Fibroblast of upper back skin (primary cell): Measurements from ENCODE around the gene INPP4B.

Experiments
- DNase-seq: peaks from one replicate; pipeline ENCODE4 v3.0.0-alpha.2; 2013

Gene INPP4B

GRCh38 chr4:142846108-142846728 is at the start of gene INPP4B:
INPP4B (minus strand) TSS chr4:142846301.
- peak; percentile 55 for DNase-seq

- DNase-seq, result no peak
Observed at GRCh38 chr4:142893012-142893411, 46.9 kb upstream of the INPP4B start.

GRCh38 chr4:142886566-142886965 is 40.5 kb upstream of the INPP4B start:
- DNase-seq, result no peak

GRCh38 chr4:142883040-142883832 is 37.1 kb upstream of the INPP4B start:
- peak; percentile 10 for DNase-seq

GRCh38 chr4:142882159-142882558 is 36.1 kb upstream of the INPP4B start:
- DNase-seq, result no peak

GRCh38 chr4:142881331-142881730 is 35.2 kb upstream of the INPP4B start:
- DNase-seq, result no peak

- DNase-seq, result no peak
Observed at GRCh38 chr4:142875117-142875516, 29.0 kb upstream of the INPP4B start.

- DNase-seq, result no peak
Observed at GRCh38 chr4:142874684-142875083, 28.6 kb upstream of the INPP4B start.

- DNase-seq, result no peak
Observed at GRCh38 chr4:142866685-142867084, 20.6 kb upstream of the INPP4B start.

GRCh38 chr4:142861351-142861750 is 15.2 kb upstream of the INPP4B start:
- DNase-seq, result no peak

- DNase-seq, result no peak
Observed at GRCh38 chr4:142858965-142859364, 12.9 kb upstream of the INPP4B start.

- no peak for DNase-seq
Observed at GRCh38 chr4:142858446-142858845, 12.3 kb upstream of the INPP4B start.

GRCh38 chr4:142856576-142856975 is 10.5 kb upstream of the INPP4B start:
- DNase-seq, result peak; percentile 56

GRCh38 chr4:142850478-142850877 is 4.4 kb upstream of the INPP4B start:
- DNase-seq, result no peak

GRCh38 chr4:142846729-142847596 is 862 bp upstream of the INPP4B start:
- DNase-seq, result peak; percentile 22

GRCh38 chr4:142845293-142846107 is 601 bp downstream of the INPP4B start:
- DNase-seq, result no peak

GRCh38 chr4:142844782-142845181 is 1.3 kb downstream of the INPP4B start:
- DNase-seq, result no peak

- DNase-seq, result peak; percentile 53
Observed at GRCh38 chr4:142840516-142841123, 5.5 kb downstream of the INPP4B start.

GRCh38 chr4:142838778-142839177 is 7.3 kb downstream of the INPP4B start:
- DNase-seq, result no peak

GRCh38 chr4:142832022-142832421 is 14.1 kb downstream of the INPP4B start:
- no peak for DNase-seq

- no peak for DNase-seq
Observed at GRCh38 chr4:142826503-142827241, 19.4 kb downstream of the INPP4B start.
